Caco-2 (cell line): ENCODE data around the gene PRKCQ. TPM values are rescaled to one million over a fixed set of nuclear protein-coding genes. Genes with fewer than 3 reads are reported as not detected.

Experiments used
- BruUV-seq: library from RNA; stranded (reverse); fragments of 400-500 nt; replicated peaks from 2 replicates; lab custom pipeline; 2021; lab: Mats Ljungman, UMichigan
- CTCF ChIA-PET: fragments of 300-600 bp; sonication (Branson Sonifier 250); formaldehyde crosslinking; loops from one replicate; lab custom pipeline; 2022; ENCODE audit warnings: antibody characterized with exemption; lab: Charles Lee
- POLR2A ChIA-PET: fragments of 300-600 bp; sonication (Branson Sonifier 250); formaldehyde crosslinking; loops from one replicate; lab custom pipeline; 2022; ENCODE audit warnings: antibody characterized with exemption; lab: Charles Lee
- DNase-seq, 2 experiments: peaks; one replicate each; pipeline versions ENCODE4 v3.0.0 to v3.0.0-alpha.2; 2020 to 2022
- H3K27me3 ChIP-seq: replicated peaks from 2 replicates; pipeline ENCODE4 v1.6.0; 2011; ENCODE audit warnings: low read length; ENCODE audit not compliant: control insufficient read depth, insufficient read depth
- H3K36me3 ChIP-seq: 2 replicates; pipeline ENCODE4 v1.5.1; 2011; ENCODE audit warnings: low read length; ENCODE audit not compliant: control insufficient read depth, insufficient read depth
- H3K4me1 ChIP-seq: fragments of 250-450 bp; sonication (Bioruptor Pico); 2 replicates; pipeline ENCODE4 v1.5.1; 2020; ENCODE audit warnings: mild to moderate bottlenecking
- H3K4me3 ChIP-seq: 2 replicates; pipeline ENCODE4 v1.5.1; 2011; ENCODE audit warnings: low read depth, mild to moderate bottlenecking, control low read depth, low read length
- H3K9me3 ChIP-seq: fragments of 250-450 bp; sonication (Bioruptor Pico); 2 replicates; pipeline ENCODE4 v1.5.1; 2020; ENCODE audit warnings: mild to moderate bottlenecking, moderate library complexity
- H3K27ac Mint-ChIP-seq: one replicate; pipeline ENCODE4 v1.8.0; 2022; ENCODE audit warnings: mixed read lengths; ENCODE audit not compliant: unreplicated experiment
- H3K27me3 Mint-ChIP-seq: one replicate; pipeline ENCODE4 v1.8.0; 2022; ENCODE audit warnings: mixed read lengths; ENCODE audit not compliant: insufficient read depth, unreplicated experiment
- H3K36me3 Mint-ChIP-seq: one replicate; pipeline ENCODE4 v1.8.0; 2022; ENCODE audit warnings: mild to moderate bottlenecking, mixed read lengths; ENCODE audit not compliant: insufficient read depth, unreplicated experiment
- H3K4me1 Mint-ChIP-seq: one replicate; pipeline ENCODE4 v1.8.0; 2022; ENCODE audit warnings: low read depth, mixed read lengths; ENCODE audit not compliant: unreplicated experiment
- H3K4me3 Mint-ChIP-seq: one replicate; pipeline ENCODE4 v1.8.0; 2022; ENCODE audit warnings: mild to moderate bottlenecking, moderate library complexity, mixed read lengths; ENCODE audit not compliant: unreplicated experiment
- H3K9me3 Mint-ChIP-seq: one replicate; pipeline ENCODE4 v1.8.0; 2022; ENCODE audit warnings: mixed read lengths; ENCODE audit not compliant: unreplicated experiment
- CTCF ChIP-seq, 2 experiments: fragments of 200-600 bp in 1 of 2; IDR thresholded peaks; 1 replicate in 1 of 2; 2 replicates in 1 of 2; pipeline versions ENCODE4 v1.5.1 to v1.8.0; 2011 to 2022; ENCODE audit warnings: antibody characterized with exemption in 1 of 2, control low read depth in 1 of 2, inconsistent platforms in 1 of 2, low read depth in 1 of 2, low read length in 1 of 2, mild to moderate bottlenecking in 1 of 2, moderate library complexity in 1 of 2; ENCODE audit not compliant: insufficient read depth in 1 of 2, severe bottlenecking in 1 of 2, unreplicated experiment in 1 of 2
- intact Hi-C: fragments of 100-400 bp; cut with micrococcal nuclease; formaldehyde crosslinking; loops from one replicate; pipeline ENCODE4 v1.10.0; 2022; ENCODE audit not compliant: unreplicated experiment
- total RNA-seq: library from RNA; stranded (reverse); gene quantifications from 2 replicates; pipeline ENCODE4 v1.2.3, GENCODE V29; 2022

The PRKCQ gene
- total RNA-seq, 1 experiment from 2014 or later = 2.4 TPM

- Mint-ChIP-seq H3K4me1 (no peaks in the 10 kb centered on the region), H3K36me3 (no peaks in the 10 kb centered on the region), H3K27me3 (peaks cover 18% of the 10 kb centered on the region), H3K27ac (no peak overlapping the region), H3K9me3 (no peaks in the 10 kb centered on the region), H3K4me3 (no peak overlapping the region)
- Histone ChIP-seq H3K27me3 (no peaks in the 10 kb centered on the region), H3K9me3 (no peaks in the 10 kb centered on the region), H3K4me1 (no peaks in the 10 kb centered on the region), H3K4me3 (no peak overlapping the region), H3K36me3 (no peaks in the 10 kb centered on the region)
- ChIA-PET POLR2A (no interaction called here), CTCF (no interaction called here)
- no peak for TF ChIP-seq CTCF (IDR thresholded peaks at IDR 0.05; ENCODE audit: insufficient read depth in 1 of 2, low read depth in 1 of 2, low read length in 1 of 2, severe bottlenecking in 1 of 2, unreplicated experiment in 1 of 2)
- no TSS peak for BruUV-seq
- no peak for DNase-seq
- intact Hi-C loops = no loop called here
Observed at GRCh38 chr10:6503171-6503570, 76.9 kb downstream of the PRKCQ start.

GRCh38 chr10:6501931-6502330, 78.1 kb downstream of the PRKCQ start:
- H3K27me3 Mint-ChIP-seq = peaks cover 18% of the 10 kb centered on the region
- DNase-seq = no peak
- no peak overlapping the region for H3K27ac Mint-ChIP-seq
- no peak overlapping the region for H3K4me3 Mint-ChIP-seq
- TF ChIP-seq CTCF (IDR thresholded peaks at IDR 0.05; ENCODE audit: insufficient read depth in 1 of 2, low read depth in 1 of 2, low read length in 1 of 2, severe bottlenecking in 1 of 2, unreplicated experiment in 1 of 2) = no peak
- no peaks in the 10 kb centered on the region for H3K9me3 Mint-ChIP-seq
- no TSS peak for BruUV-seq
- ChIA-PET POLR2A (no interaction called here), CTCF (no interaction called here)
- no peaks in the 10 kb centered on the region for H3K9me3 ChIP-seq
- no peaks in the 10 kb centered on the region for H3K36me3 ChIP-seq
- H3K27me3 ChIP-seq = no peaks in the 10 kb centered on the region
- intact Hi-C loops = no loop called here
- no peaks in the 10 kb centered on the region for H3K4me1 Mint-ChIP-seq
- H3K36me3 Mint-ChIP-seq = no peaks in the 10 kb centered on the region
- no peaks in the 10 kb centered on the region for H3K4me1 ChIP-seq
- no peak overlapping the region for H3K4me3 ChIP-seq

- Mint-ChIP-seq H3K4me3 (no peak overlapping the region), H3K27me3 (peaks cover 15% of the 10 kb centered on the region), H3K9me3 (no peaks in the 10 kb centered on the region), H3K36me3 (no peaks in the 10 kb centered on the region), H3K27ac (no peak overlapping the region), H3K4me1 (no peaks in the 10 kb centered on the region)
- no peak for DNase-seq
- CTCF ChIA-PET = no interaction called here
- no peaks in the 10 kb centered on the region for H3K4me1 ChIP-seq
- POLR2A ChIA-PET = no interaction called here
- no TSS peak for BruUV-seq
- no peaks in the 10 kb centered on the region for H3K27me3 ChIP-seq
- H3K4me3 ChIP-seq = no peak overlapping the region
- H3K9me3 ChIP-seq = no peaks in the 10 kb centered on the region
- intact Hi-C loops = no loop called here
- H3K36me3 ChIP-seq = no peaks in the 10 kb centered on the region
- no peak for TF ChIP-seq CTCF (IDR thresholded peaks at IDR 0.05; ENCODE audit: insufficient read depth in 1 of 2, low read depth in 1 of 2, low read length in 1 of 2, severe bottlenecking in 1 of 2, unreplicated experiment in 1 of 2)
Observed at GRCh38 chr10:6499974-6500373, 80.1 kb downstream of the PRKCQ start.
